PC-3 (cell line): ENCODE measurements around the gene SFMBT2. TPM values are rescaled to one million over a fixed set of nuclear protein-coding genes. Genes with fewer than 3 reads are reported as not detected.

Experiments
- ATAC-seq: fragments of 200-7000 bp; cut with Tn5 transposase; 2 replicates; pipeline ENCODE4 v1.9.1; 2020; ENCODE audit warnings: mild to moderate bottlenecking, moderate library complexity
- BruUV-seq: library from RNA; stranded (reverse); fragments of 400-500 nt; replicated peaks from 2 replicates; lab custom pipeline; 2021; lab: Mats Ljungman, UMichigan
- CTCF ChIA-PET: fragments of 300-600 bp; sonication (Branson Sonifier 250); formaldehyde crosslinking; loops from one replicate; lab custom pipeline; 2022; ENCODE audit warnings: antibody characterized with exemption; lab: Charles Lee
- POLR2A ChIA-PET: fragments of 300-600 bp; sonication (Branson Sonifier 250); formaldehyde crosslinking; loops from one replicate; lab custom pipeline; 2022; ENCODE audit warnings: antibody characterized with exemption; ENCODE audit not compliant: unreplicated experiment; lab: Charles Lee
- DNase-seq: peaks from one replicate; pipeline ENCODE4 v3.0.0-alpha.2; 2015
- H2AFZ ChIP-seq: fragments of 300-600 bp; sonication (generic); 2 replicates; pipeline ENCODE4 v1.6.0; 2016; ENCODE audit warnings: antibody characterized with exemption, low read length
- H3F3A ChIP-seq: fragments of 300-600 bp; sonication (generic); one replicate; pipeline ENCODE4 v1.6.0; 2017; ENCODE audit warnings: antibody characterized with exemption, low read length, control low read depth, mild to moderate bottlenecking; ENCODE audit not compliant: unreplicated experiment
- H3K27ac ChIP-seq: fragments of 300-600 bp; sonication (generic); 2 replicates; pipeline ENCODE4 v1.5.1; 2016; ENCODE audit warnings: mild to moderate bottlenecking, low read length
- H3K27me3 ChIP-seq: fragments of 300-600 bp; sonication (generic); 2 replicates; pipeline ENCODE4 v1.6.1; 2016; ENCODE audit warnings: low read length, mixed read lengths
- H3K36me3 ChIP-seq: fragments of 300-600 bp; sonication (generic); 2 replicates; pipeline ENCODE4 v1.6.1; 2016; ENCODE audit warnings: low read depth, mixed run types, low read length, mixed read lengths
- H3K4me1 ChIP-seq: fragments of 300-600 bp; sonication (generic); 2 replicates; pipeline ENCODE4 v1.5.1; 2016; ENCODE audit warnings: low read length; ENCODE audit not compliant: insufficient read depth
- H3K4me2 ChIP-seq: fragments of 300-600 bp; sonication (generic); 2 replicates; pipeline ENCODE4 v1.6.0; 2016; ENCODE audit warnings: low read length
- H3K4me3 ChIP-seq: fragments of 300-600 bp; sonication (generic); 2 replicates; pipeline ENCODE4 v1.5.1; 2016; ENCODE audit warnings: mild to moderate bottlenecking, low read length, mixed read lengths
- H3K79me2 ChIP-seq: fragments of 300-600 bp; sonication (generic); 2 replicates; pipeline ENCODE4 v1.6.1; 2017; ENCODE audit warnings: low read length, mixed read lengths
- H3K9ac ChIP-seq: fragments of 300-600 bp; sonication (generic); 2 replicates; pipeline ENCODE4 v1.6.0; 2016; ENCODE audit warnings: mild to moderate bottlenecking, low read length
- H3K9me2 ChIP-seq: fragments of 300-600 bp; sonication (generic); replicated peaks from 2 replicates; pipeline ENCODE4 v1.6.1; 2016; ENCODE audit warnings: mixed run types, low read length, mixed read lengths
- H3K9me3 ChIP-seq: fragments of 300-600 bp; sonication (generic); 2 replicates; pipeline ENCODE4 v1.6.1; 2016; ENCODE audit warnings: low read length, mixed read lengths
- H4K20me1 ChIP-seq: fragments of 300-600 bp; sonication (generic); 2 replicates; pipeline ENCODE4 v1.6.1; 2016; ENCODE audit warnings: low read length, mixed read lengths
- EZH2 ChIP-seq: fragments of 300-600 bp; sonication (generic); IDR thresholded peaks from one replicate; pipeline ENCODE4 v1.6.1; 2017; ENCODE audit warnings: antibody characterized with exemption, mild to moderate bottlenecking, low read length; ENCODE audit not compliant: unreplicated experiment
- EZH2phosphoT487 ChIP-seq: fragments of 300-600 bp; sonication (generic); IDR thresholded peaks from 2 replicates; pipeline ENCODE4 v1.6.1; 2018; ENCODE audit warnings: mild to moderate bottlenecking, antibody characterized with exemption, low read length, borderline replicate concordance
- intact Hi-C: fragments of 100-400 bp; cut with micrococcal nuclease; formaldehyde crosslinking; loops from 2 replicates; pipeline ENCODE4 v1.9.0; 2023
- total RNA-seq: library from RNA; depleted of rRNA; stranded (reverse); fragments of >200 nt; gene quantifications from 2 replicates; pipeline ENCODE4 v1.2.3, GENCODE V29; 2014
- TF ChIP-seq, protein P1 (sequence below): fragments of 300-600 bp; sonication (generic); conservative IDR thresholded peaks from 2 replicates; pipeline ENCODE4 v1.5.1; 2017; ENCODE audit warnings: antibody characterized with exemption, low read depth, mild to moderate bottlenecking, low read length

The SFMBT2 gene
- total RNA-seq, 1 experiment from 2014 or later: 1.9 TPM

GRCh38 chr10:7322623-7323022 is 88.2 kb downstream of the SFMBT2 start:
- Histone ChIP-seq H3K9me3 (no peaks in the 10 kb centered on the region), H3K79me2 (no peaks in the 10 kb centered on the region), H3K9ac (no peak overlapping the region), H3K36me3 (no peaks in the 10 kb centered on the region), H3F3A (no peaks in the 10 kb centered on the region), H3K27me3 (no peaks in the 10 kb centered on the region), H4K20me1 (no peaks in the 10 kb centered on the region), H3K27ac (no peak overlapping the region), H3K4me1 (no peaks in the 10 kb centered on the region), H2AFZ (no peak overlapping the region), H3K9me2 (no peaks in the 10 kb centered on the region), H3K4me3 (no peak overlapping the region), H3K4me2 (no peak overlapping the region)
- TF ChIP-seq, protein P1, sequence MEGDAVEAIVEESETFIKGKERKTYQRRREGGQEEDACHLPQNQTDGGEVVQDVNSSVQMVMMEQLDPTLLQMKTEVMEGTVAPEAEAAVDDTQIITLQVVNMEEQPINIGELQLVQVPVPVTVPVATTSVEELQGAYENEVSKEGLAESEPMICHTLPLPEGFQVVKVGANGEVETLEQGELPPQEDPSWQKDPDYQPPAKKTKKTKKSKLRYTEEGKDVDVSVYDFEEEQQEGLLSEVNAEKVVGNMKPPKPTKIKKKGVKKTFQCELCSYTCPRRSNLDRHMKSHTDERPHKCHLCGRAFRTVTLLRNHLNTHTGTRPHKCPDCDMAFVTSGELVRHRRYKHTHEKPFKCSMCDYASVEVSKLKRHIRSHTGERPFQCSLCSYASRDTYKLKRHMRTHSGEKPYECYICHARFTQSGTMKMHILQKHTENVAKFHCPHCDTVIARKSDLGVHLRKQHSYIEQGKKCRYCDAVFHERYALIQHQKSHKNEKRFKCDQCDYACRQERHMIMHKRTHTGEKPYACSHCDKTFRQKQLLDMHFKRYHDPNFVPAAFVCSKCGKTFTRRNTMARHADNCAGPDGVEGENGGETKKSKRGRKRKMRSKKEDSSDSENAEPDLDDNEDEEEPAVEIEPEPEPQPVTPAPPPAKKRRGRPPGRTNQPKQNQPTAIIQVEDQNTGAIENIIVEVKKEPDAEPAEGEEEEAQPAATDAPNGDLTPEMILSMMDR: no peak
- TF ChIP-seq EZH2 (no peak), EZH2phosphoT487 (no peak)
- ATAC-seq (no peak), DNase-seq (no peak)
- ChIA-PET POLR2A (no interaction called here), CTCF (no interaction called here)
- no TSS peak for BruUV-seq
- intact Hi-C loops: no loop called here

DNA sequence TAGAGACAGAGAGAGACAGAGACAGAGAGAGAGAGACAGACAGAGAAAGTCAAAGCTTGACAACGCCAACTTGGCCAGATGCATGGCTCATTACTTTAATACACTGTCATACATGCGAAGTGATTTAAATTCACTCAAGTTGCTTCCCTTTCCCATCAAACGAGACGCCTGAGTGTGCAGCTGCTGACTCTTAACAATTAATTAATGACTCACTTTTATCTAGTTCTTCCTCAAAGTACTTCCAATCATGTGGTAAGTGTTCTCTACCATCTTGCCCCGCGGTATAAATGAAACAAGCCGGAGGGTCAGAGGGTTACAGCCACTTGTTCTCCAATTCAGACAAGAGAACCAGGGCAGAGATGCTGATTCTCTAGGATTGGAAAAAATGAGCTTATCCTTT is 90.8 kb downstream of the SFMBT2 start:
- H3K4me1 ChIP-seq: no peaks in the 10 kb centered on the region
- H3K9me3 ChIP-seq: no peaks in the 10 kb centered on the region
- no peaks in the 10 kb centered on the region for H3K27me3 ChIP-seq
- H3F3A ChIP-seq: no peaks in the 10 kb centered on the region
- H3K27ac ChIP-seq: no peak overlapping the region
- TF ChIP-seq, protein P1: no peak
- no peak for TF ChIP-seq EZH2phosphoT487
- no peak for TF ChIP-seq EZH2
- no peaks in the 10 kb centered on the region for H3K79me2 ChIP-seq
- ATAC-seq: no peak
- ChIA-PET CTCF (no interaction called here), POLR2A (no interaction called here)
- H2AFZ ChIP-seq: no peak overlapping the region
- intact Hi-C loops: no loop called here
- no peak overlapping the region for H3K4me2 ChIP-seq
- BruUV-seq: no TSS peak
- H4K20me1 ChIP-seq: no peaks in the 10 kb centered on the region
- no peak for DNase-seq
- no peak overlapping the region for H3K4me3 ChIP-seq
- H3K9ac ChIP-seq: no peak overlapping the region
- no peaks in the 10 kb centered on the region for H3K36me3 ChIP-seq
- no peaks in the 10 kb centered on the region for H3K9me2 ChIP-seq

GRCh38 chr10:7319632-7320031 is 91.2 kb downstream of the SFMBT2 start:
- Histone ChIP-seq H3K9ac (no peak overlapping the region), H3K79me2 (no peaks in the 10 kb centered on the region), H3K4me2 (no peak overlapping the region), H3K4me1 (no peaks in the 10 kb centered on the region), H3K27me3 (no peaks in the 10 kb centered on the region), H2AFZ (no peak overlapping the region), H3K36me3 (no peaks in the 10 kb centered on the region), H3F3A (no peaks in the 10 kb centered on the region), H4K20me1 (no peaks in the 10 kb centered on the region), H3K9me3 (no peaks in the 10 kb centered on the region), H3K9me2 (no peaks in the 10 kb centered on the region), H3K27ac (no peak overlapping the region), H3K4me3 (no peak overlapping the region)
- intact Hi-C loops: no loop called here
- no peak for ATAC-seq
- ChIA-PET POLR2A (no interaction called here), CTCF (no interaction called here)
- no peak for TF ChIP-seq EZH2phosphoT487
- TF ChIP-seq, protein P1: no peak
- TF ChIP-seq EZH2: no peak
- no TSS peak for BruUV-seq
- no peak for DNase-seq
